Measurements from ENCODE around the gene RAB10.

RAB10 gene

GRCh38 chr2:26043109-26043508 lies 9.2 kb downstream of the RAB10 start:
- TF ChIP-seq CTCF (IDR thresholded peaks at IDR 0.05; ENCODE audit: control insufficient read depth, insufficient read depth, low read depth, low read length, missing control alignments), result no peak
- DNase-seq (ENCODE audit: low read depth), result no peak
- H3K4me3 ChIP-seq (ENCODE audit: control insufficient read depth, low read depth, low read length), result no peak overlapping the region

GRCh38 chr2:26043862-26044696 lies 10.2 kb downstream of the RAB10 start:
- no peak overlapping the region for H3K4me3 ChIP-seq (ENCODE audit: control insufficient read depth, low read depth, low read length)
- DNase-seq (ENCODE audit: low read depth), result no peak
- no peak for TF ChIP-seq CTCF (IDR thresholded peaks at IDR 0.05; ENCODE audit: control insufficient read depth, insufficient read depth, low read depth, low read length, missing control alignments)

GRCh38 chr2:26048791-26049190 lies 14.9 kb downstream of the RAB10 start:
- no peak for TF ChIP-seq CTCF (IDR thresholded peaks at IDR 0.05; ENCODE audit: control insufficient read depth, insufficient read depth, low read depth, low read length, missing control alignments)
- DNase-seq (ENCODE audit: low read depth), result no peak
- H3K4me3 ChIP-seq (ENCODE audit: control insufficient read depth, low read depth, low read length), result no peak overlapping the region

- no peak overlapping the region for H3K4me3 ChIP-seq (ENCODE audit: control insufficient read depth, low read depth, low read length)
- DNase-seq (ENCODE audit: low read depth), result no peak
- TF ChIP-seq CTCF (IDR thresholded peaks at IDR 0.05; ENCODE audit: control insufficient read depth, insufficient read depth, low read depth, low read length, missing control alignments), result no peak
Observed at GRCh38 chr2:26049641-26050040, 15.8 kb downstream of the RAB10 start.

- DNase-seq (ENCODE audit: low read depth), result no peak
- H3K4me3 ChIP-seq (ENCODE audit: control insufficient read depth, low read depth, low read length), result no peak overlapping the region
- no peak for TF ChIP-seq CTCF (IDR thresholded peaks at IDR 0.05; ENCODE audit: control insufficient read depth, insufficient read depth, low read depth, low read length, missing control alignments)
Observed at GRCh38 chr2:26052740-26053139, 18.9 kb downstream of the RAB10 start.

- no peak overlapping the region for H3K4me3 ChIP-seq (ENCODE audit: control insufficient read depth, low read depth, low read length)
- DNase-seq (ENCODE audit: low read depth), result no peak
- no peak for TF ChIP-seq CTCF (IDR thresholded peaks at IDR 0.05; ENCODE audit: control insufficient read depth, insufficient read depth, low read depth, low read length, missing control alignments)
Observed at GRCh38 chr2:26054598-26055348, 20.9 kb downstream of the RAB10 start.
